Activated T-cell treated with anti-CD3 and anti-CD28 coated beads, Interleukin-2, amount 50 U/mL, for 24 hours (primary cell): ENCODE results near the gene ANAPC13.
A peak's percentile ranks its signal among the peaks of the same experiment; 100 is the strongest.

Experiments
- DNase-seq: peaks from one replicate; pipeline ENCODE4 v3.0.0-alpha.2; 2020
- H3K27ac Mint-ChIP-seq: 2 replicates; pipeline ENCODE4 v1.8.0; 2020; ENCODE audit warnings: mild to moderate bottlenecking, mixed read lengths
- H3K27me3 Mint-ChIP-seq: 2 replicates; pipeline ENCODE4 v1.8.0; 2020; ENCODE audit warnings: mixed read lengths
- H3K36me3 Mint-ChIP-seq: 2 replicates; pipeline ENCODE4 v1.8.0; 2020; ENCODE audit warnings: low read depth, mixed read lengths
- H3K4me1 Mint-ChIP-seq: 2 replicates; pipeline ENCODE4 v1.8.0; 2020; ENCODE audit warnings: low read depth, mixed read lengths
- H3K4me3 Mint-ChIP-seq: 2 replicates; pipeline ENCODE4 v1.8.0; 2020; ENCODE audit warnings: mild to moderate bottlenecking, moderate library complexity, mixed read lengths
- H3K9me3 Mint-ChIP-seq: 2 replicates; pipeline ENCODE4 v1.8.0; 2020; ENCODE audit warnings: mixed read lengths

ANAPC13 gene

DNA sequence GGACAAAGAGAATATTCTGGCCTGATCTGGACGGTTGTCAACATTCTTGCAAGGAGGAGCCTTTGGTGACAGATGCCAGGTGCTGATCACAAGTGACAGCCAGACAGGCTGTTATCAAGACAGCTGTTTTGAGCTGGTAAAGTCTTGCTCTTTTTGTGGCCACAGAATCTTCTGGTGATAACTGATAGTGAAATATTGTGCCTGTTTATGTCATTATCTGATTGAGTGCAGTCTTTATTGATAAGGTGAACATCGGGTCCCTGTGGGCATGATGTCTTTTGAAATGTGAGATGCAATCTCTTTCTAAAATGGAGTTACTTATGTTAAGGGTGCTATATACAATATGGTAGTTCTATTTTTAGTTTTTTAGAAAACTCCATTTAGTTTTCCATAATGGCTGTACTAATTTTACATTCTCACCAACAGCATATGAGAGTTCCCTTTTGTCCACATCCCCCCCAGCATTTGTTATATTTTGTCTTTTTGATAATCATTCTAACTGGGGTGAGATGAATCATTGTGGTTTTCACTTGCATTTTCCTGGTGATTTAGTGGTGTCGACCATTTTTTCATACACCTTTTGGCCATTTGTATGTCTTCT is 10.8 kb upstream of the ANAPC13 start:
- no peak for DNase-seq
- Mint-ChIP-seq H3K4me3 (no peak overlapping the region), H3K36me3 (peaks cover 65% of the 10 kb centered on the region), H3K9me3 (no peaks in the 10 kb centered on the region), H3K27me3 (no peaks in the 10 kb centered on the region), H3K4me1 (peaks cover 65% of the 10 kb centered on the region), H3K27ac (no peak overlapping the region)

GRCh38 chr3:134495980-134496379 is 10.2 kb upstream of the ANAPC13 start:
- Mint-ChIP-seq H3K4me1 (peaks cover 64% of the 10 kb centered on the region), H3K27ac (no peak overlapping the region), H3K27me3 (no peaks in the 10 kb centered on the region), H3K4me3 (no peak overlapping the region), H3K9me3 (no peaks in the 10 kb centered on the region), H3K36me3 (peaks cover 59% of the 10 kb centered on the region)
- no peak for DNase-seq

- H3K36me3 Mint-ChIP-seq, result peaks cover 45% of the 10 kb centered on the region
- H3K27me3 Mint-ChIP-seq, result no peaks in the 10 kb centered on the region
- H3K4me1 Mint-ChIP-seq, result peaks cover 67% of the 10 kb centered on the region
Observed at GRCh38 chr3:134494495-134494894, 8.7 kb upstream of the ANAPC13 start.

DNA sequence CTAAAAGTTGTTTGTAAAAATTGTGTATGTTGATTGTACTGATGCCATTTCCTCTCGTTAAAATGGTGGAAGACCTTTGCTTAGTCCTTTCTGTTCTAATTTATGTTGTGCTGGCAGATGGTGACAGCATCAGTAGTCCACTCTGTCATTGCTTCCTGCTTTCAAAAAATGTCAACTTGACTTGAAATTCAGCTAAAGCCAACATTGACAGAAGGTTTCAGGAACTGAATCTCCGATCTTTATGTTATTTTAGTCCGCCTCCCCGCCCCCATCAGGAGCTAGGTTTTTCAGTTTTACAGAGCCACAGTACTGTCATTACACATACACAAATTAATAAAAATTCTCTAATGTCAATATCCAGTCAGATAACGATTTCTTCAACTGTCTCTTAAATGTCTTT is 1.6 kb upstream of the ANAPC13 start:
- peaks cover 43% of the 10 kb centered on the region for H3K36me3 Mint-ChIP-seq
- H3K9me3 Mint-ChIP-seq, result no peaks in the 10 kb centered on the region
- no peaks in the 10 kb centered on the region for H3K27me3 Mint-ChIP-seq
- no peak for DNase-seq
- H3K4me3 Mint-ChIP-seq, result peak overlapping the region; percentile 96
- H3K4me1 Mint-ChIP-seq, result peaks cover 66% of the 10 kb centered on the region
- peak overlapping the region; percentile 73 for H3K27ac Mint-ChIP-seq

More at GRCh38 chr3:134494495-134494894, 8.7 kb upstream of the ANAPC13 start:
- Mint-ChIP-seq H3K4me3 (no peak overlapping the region), H3K9me3 (no peaks in the 10 kb centered on the region), H3K27ac (no peak overlapping the region)
- no peak for DNase-seq

GRCh38 chr3:134486577-134487041 is 824 bp upstream of the ANAPC13 start:
- H3K4me3 Mint-ChIP-seq, result peak overlapping the region; percentile 96

DNA sequence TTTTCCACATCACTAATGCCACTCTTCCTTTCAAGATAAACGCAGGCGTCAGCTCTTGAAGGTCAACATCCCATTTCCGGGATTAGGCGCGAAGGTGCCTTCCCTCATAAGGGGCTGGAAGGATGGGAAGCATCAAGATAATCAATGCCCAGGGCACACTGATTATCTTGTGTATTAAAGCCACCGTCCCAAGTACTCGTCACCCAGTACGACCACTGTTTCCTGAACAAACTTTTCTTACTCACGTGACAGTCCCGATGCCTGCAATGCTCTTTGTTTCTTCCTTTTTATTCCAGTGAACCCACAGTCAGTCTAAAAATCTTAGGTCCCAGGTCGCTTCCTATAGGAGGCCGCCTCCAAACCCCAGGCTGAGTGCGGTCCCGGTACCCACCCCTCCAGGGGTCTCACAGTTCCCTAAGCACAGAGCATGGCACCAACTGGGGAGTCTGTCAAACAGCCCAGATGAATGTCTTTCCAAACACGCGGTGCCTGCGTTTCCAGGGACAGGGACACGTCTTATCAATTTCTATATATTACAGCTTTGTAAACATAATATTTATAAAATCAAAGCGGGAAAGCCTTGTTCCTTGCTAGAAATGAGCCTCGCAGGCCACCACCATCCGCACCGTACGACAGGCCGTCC is 589 bp downstream of the ANAPC13 start:
- no peaks in the 10 kb centered on the region for H3K9me3 Mint-ChIP-seq
- DNase-seq, result no peak
- H3K4me3 Mint-ChIP-seq, result peak overlapping the region; percentile 96
- peaks cover 62% of the 10 kb centered on the region for H3K4me1 Mint-ChIP-seq
- H3K27me3 Mint-ChIP-seq, result no peaks in the 10 kb centered on the region
- peaks cover 65% of the 10 kb centered on the region for H3K36me3 Mint-ChIP-seq
- H3K27ac Mint-ChIP-seq, result peak overlapping the region; percentile 99

More at GRCh38 chr3:134486577-134487041, 824 bp upstream of the ANAPC13 start:
- no peaks in the 10 kb centered on the region for H3K27me3 Mint-ChIP-seq
- H3K36me3 Mint-ChIP-seq, result peaks cover 51% of the 10 kb centered on the region
- no peaks in the 10 kb centered on the region for H3K9me3 Mint-ChIP-seq
- peaks cover 69% of the 10 kb centered on the region for H3K4me1 Mint-ChIP-seq
- DNase-seq, result no peak
- peak overlapping the region; percentile 99 for H3K27ac Mint-ChIP-seq

DNA sequence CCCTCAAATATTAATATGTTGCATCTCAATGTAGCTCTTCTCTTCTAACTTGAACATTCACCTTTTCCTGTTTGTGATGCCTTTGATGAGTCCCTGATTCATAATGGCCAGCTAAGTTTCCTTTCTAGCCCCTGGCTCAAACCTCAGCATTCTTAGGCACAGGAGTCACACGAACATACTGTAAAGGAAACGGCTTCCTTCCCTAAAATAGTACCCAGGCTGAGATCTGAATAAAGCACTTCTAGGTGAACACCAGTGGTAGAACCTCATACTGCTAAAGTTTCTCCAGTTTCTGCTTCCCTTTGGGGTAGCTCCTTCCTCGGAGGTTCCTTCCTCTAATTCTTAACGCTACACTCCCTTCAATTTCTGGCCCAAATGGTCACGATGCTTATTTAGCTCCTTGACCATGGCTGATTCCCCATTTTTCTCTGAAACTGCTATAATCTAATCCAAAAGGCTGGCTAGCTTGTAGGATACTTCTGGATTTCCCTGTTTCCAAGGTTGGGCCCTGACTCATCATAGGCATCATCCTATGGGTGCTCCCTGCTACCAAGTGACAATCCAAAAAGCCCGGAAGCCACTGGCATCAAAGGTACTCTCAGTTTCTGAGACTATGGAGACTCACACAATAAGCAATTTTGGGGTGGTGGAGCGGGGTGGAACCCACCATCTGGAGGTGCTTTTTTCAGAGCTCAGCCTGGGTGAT is 2.4 kb downstream of the ANAPC13 start:
- Mint-ChIP-seq H3K27ac (peak overlapping the region; percentile 69), H3K27me3 (no peaks in the 10 kb centered on the region), H3K36me3 (peaks cover 76% of the 10 kb centered on the region), H3K9me3 (no peaks in the 10 kb centered on the region), H3K4me3 (peak overlapping the region; percentile 96), H3K4me1 (peaks cover 49% of the 10 kb centered on the region)
- DNase-seq, result no peak

- H3K9me3 Mint-ChIP-seq, result no peaks in the 10 kb centered on the region
- no peaks in the 10 kb centered on the region for H3K27me3 Mint-ChIP-seq
- peaks cover 42% of the 10 kb centered on the region for H3K4me1 Mint-ChIP-seq
- DNase-seq, result no peak
- H3K27ac Mint-ChIP-seq, result peak overlapping the region; percentile 69
- peaks cover 76% of the 10 kb centered on the region for H3K36me3 Mint-ChIP-seq
- H3K4me3 Mint-ChIP-seq, result no peak overlapping the region
Observed at GRCh38 chr3:134482622-134483021, 3.2 kb downstream of the ANAPC13 start.

DNA sequence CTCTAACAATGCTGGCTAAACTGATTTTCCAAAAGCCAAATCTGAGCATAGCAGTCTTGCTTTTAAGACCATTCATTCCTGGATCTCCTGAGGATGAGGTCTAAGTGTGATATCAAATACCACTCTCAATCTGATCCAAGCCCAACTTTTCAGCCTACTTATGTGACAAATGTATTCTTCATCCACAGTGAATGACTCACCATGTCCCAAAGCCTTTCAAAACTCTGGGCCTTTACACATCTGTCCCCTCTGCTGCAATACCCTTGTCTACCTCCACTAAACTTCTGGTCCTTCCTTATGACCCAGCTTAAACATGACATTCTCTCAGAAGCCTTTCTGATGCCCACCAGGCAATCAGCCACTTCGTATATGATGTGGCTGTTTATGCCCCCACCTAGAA is 4.6 kb downstream of the ANAPC13 start:
- peaks cover 81% of the 10 kb centered on the region for H3K36me3 Mint-ChIP-seq
- peak overlapping the region; percentile 22 for H3K27ac Mint-ChIP-seq
- H3K9me3 Mint-ChIP-seq, result no peaks in the 10 kb centered on the region
- H3K27me3 Mint-ChIP-seq, result no peaks in the 10 kb centered on the region
- no peak for DNase-seq
- H3K4me3 Mint-ChIP-seq, result no peak overlapping the region
- peaks cover 34% of the 10 kb centered on the region for H3K4me1 Mint-ChIP-seq

GRCh38 chr3:134480546-134480945 is 5.2 kb downstream of the ANAPC13 start:
- H3K27ac Mint-ChIP-seq, result no peak overlapping the region
- H3K4me3 Mint-ChIP-seq, result no peak overlapping the region
- H3K4me1 Mint-ChIP-seq, result peaks cover 34% of the 10 kb centered on the region
- H3K36me3 Mint-ChIP-seq, result peaks cover 83% of the 10 kb centered on the region
- no peak for DNase-seq
- H3K27me3 Mint-ChIP-seq, result no peaks in the 10 kb centered on the region
- no peaks in the 10 kb centered on the region for H3K9me3 Mint-ChIP-seq

- no peak overlapping the region for H3K4me3 Mint-ChIP-seq
- H3K4me1 Mint-ChIP-seq, result peaks cover 14% of the 10 kb centered on the region
- no peaks in the 10 kb centered on the region for H3K9me3 Mint-ChIP-seq
- DNase-seq, result no peak
- H3K27me3 Mint-ChIP-seq, result no peaks in the 10 kb centered on the region
- H3K36me3 Mint-ChIP-seq, result peaks cover 65% of the 10 kb centered on the region
- H3K27ac Mint-ChIP-seq, result no peak overlapping the region
Observed at GRCh38 chr3:134477938-134478337, 7.8 kb downstream of the ANAPC13 start.

DNA sequence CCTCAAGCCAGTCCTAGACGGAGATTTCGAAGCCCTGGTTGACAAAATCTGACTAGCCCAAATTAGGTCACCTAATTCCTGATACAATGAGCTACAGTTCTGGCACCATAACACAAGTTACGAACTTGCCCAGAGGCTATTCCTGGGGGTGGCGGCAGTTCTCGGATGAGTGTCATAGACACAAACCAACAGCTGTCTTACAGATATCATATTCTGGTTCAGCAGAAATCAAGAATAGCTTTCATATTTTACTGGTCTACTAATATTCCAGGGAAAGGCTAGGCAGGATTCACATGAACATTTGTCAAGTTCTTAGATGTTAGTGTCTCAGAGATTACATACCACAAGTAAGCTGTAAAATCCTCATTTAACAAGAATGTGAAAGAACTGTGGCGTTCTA is 8.8 kb downstream of the ANAPC13 start:
- no peak overlapping the region for H3K4me3 Mint-ChIP-seq

DNA sequence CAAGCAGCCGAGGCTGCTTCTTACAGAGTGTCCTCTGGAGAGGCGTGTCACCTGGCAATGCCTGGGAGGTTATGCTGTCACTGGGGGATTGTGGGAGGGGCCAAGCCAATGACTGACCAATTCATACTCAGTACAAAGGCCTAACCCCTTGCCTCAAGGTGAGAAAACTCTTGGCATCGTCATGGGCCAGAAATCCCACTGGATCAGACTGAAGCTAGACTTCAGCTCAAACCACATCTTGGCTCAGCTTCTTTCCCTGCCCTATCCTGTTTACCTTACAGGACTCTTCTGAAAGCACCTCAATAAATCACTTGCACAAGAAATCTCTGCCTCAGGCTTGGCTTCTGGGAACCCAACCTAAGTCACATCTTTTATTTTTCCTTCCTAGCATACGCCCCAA is 9.5 kb downstream of the ANAPC13 start:
- no peak for DNase-seq
- no peak overlapping the region for H3K4me3 Mint-ChIP-seq
- no peak overlapping the region for H3K27ac Mint-ChIP-seq
- H3K36me3 Mint-ChIP-seq, result peaks cover 49% of the 10 kb centered on the region
- H3K4me1 Mint-ChIP-seq, result peaks cover 3% of the 10 kb centered on the region
- H3K27me3 Mint-ChIP-seq, result no peaks in the 10 kb centered on the region
- H3K9me3 Mint-ChIP-seq, result no peaks in the 10 kb centered on the region

More for the DNA sequence above, 8.8 kb downstream of the ANAPC13 start:
- Mint-ChIP-seq H3K36me3 (peaks cover 56% of the 10 kb centered on the region), H3K4me1 (peaks cover 5% of the 10 kb centered on the region), H3K27me3 (no peaks in the 10 kb centered on the region), H3K9me3 (no peaks in the 10 kb centered on the region), H3K27ac (no peak overlapping the region)
- no peak for DNase-seq

GRCh38 chr3:134474956-134475355 is 10.8 kb downstream of the ANAPC13 start:
- no peaks in the 10 kb centered on the region for H3K9me3 Mint-ChIP-seq
- H3K4me3 Mint-ChIP-seq, result no peak overlapping the region
- H3K27me3 Mint-ChIP-seq, result no peaks in the 10 kb centered on the region
- DNase-seq, result no peak
- H3K4me1 Mint-ChIP-seq, result peaks cover 2% of the 10 kb centered on the region
- H3K27ac Mint-ChIP-seq, result no peak overlapping the region
- peaks cover 37% of the 10 kb centered on the region for H3K36me3 Mint-ChIP-seq
